SU-DHL-6 (cell line): ENCODE data around the gene MEX3D.

Experiments used
- H2AFZ ChIP-seq: fragments of 200-600 bp; sonication (generic); 2 replicates; pipeline ENCODE4 v1.6.1; 2014; ENCODE audit warnings: low read depth, mild to moderate bottlenecking, moderate library complexity, mixed read lengths, antibody characterized with exemption, low read length; ENCODE audit not compliant: severe bottlenecking
- H3F3A ChIP-seq: fragments of 200-600 bp; shearing (Covaris generic); 2 replicates; pipeline ENCODE4 v1.6.0; 2016; ENCODE audit warnings: antibody characterized with exemption, mild to moderate bottlenecking; ENCODE audit not compliant: insufficient read depth
- H3K27ac ChIP-seq: fragments of 200-600 bp; sonication (generic); 2 replicates; pipeline ENCODE4 v1.5.1; 2016; ENCODE audit warnings: low read depth, mild to moderate bottlenecking, low read length, moderate library complexity, mixed read lengths
- H3K27me3 ChIP-seq: fragments of 200-600 bp; sonication (generic), shearing (Covaris generic); 2 replicates; pipeline ENCODE4 v1.6.0; 2014; ENCODE audit warnings: mild to moderate bottlenecking, low read length
- H3K36me3 ChIP-seq: fragments of 200-600 bp; sonication (generic); 2 replicates; pipeline ENCODE4 v1.6.1; 2014; ENCODE audit warnings: mild to moderate bottlenecking, low read length, mixed read lengths
- H3K4me2 ChIP-seq: fragments of 300-600, 200-600 bp; shearing (Covaris generic), sonication (generic); 2 replicates; pipeline ENCODE4 v1.6.0; 2014; ENCODE audit warnings: low read length, low read depth, mild to moderate bottlenecking; ENCODE audit not compliant: poor library complexity, severe bottlenecking
- H3K4me3 ChIP-seq: fragments of 200-600 bp; sonication (generic); 2 replicates; pipeline ENCODE4 v1.5.1; 2014; ENCODE audit warnings: antibody characterized with exemption, low read length, mild to moderate bottlenecking, mixed read lengths; ENCODE audit not compliant: insufficient read depth, poor library complexity, severe bottlenecking
- H3K79me2 ChIP-seq: fragments of 200-600 bp; sonication (generic); 2 replicates; pipeline ENCODE4 v1.6.1; 2014; ENCODE audit warnings: mild to moderate bottlenecking, low read length, moderate library complexity; ENCODE audit not compliant: insufficient read depth
- H3K9ac ChIP-seq: fragments of 200-600 bp; sonication (generic); 2 replicates; pipeline ENCODE4 v1.7.0; 2014; ENCODE audit warnings: mild to moderate bottlenecking, low read length
- H3K9me2 ChIP-seq: fragments of 200-600 bp; sonication (generic); replicated peaks from 2 replicates; pipeline ENCODE4 v1.6.1; 2014; ENCODE audit warnings: low read length; ENCODE audit not compliant: insufficient read depth
- H3K9me3 ChIP-seq: fragments of 200-600 bp; sonication (generic); 2 replicates; pipeline ENCODE4 v1.6.1; 2014; ENCODE audit warnings: low read length, mixed read lengths; ENCODE audit not compliant: insufficient read depth
- H4K20me1 ChIP-seq: fragments of 200-600 bp; sonication (generic); 2 replicates; pipeline ENCODE4 v1.6.1; 2014; ENCODE audit warnings: low read depth, mild to moderate bottlenecking, antibody characterized with exemption, low read length, moderate library complexity, mixed read lengths
- CTCF ChIP-seq: fragments of 200-600 bp; sonication (generic); IDR thresholded peaks from one replicate; pipeline ENCODE4 v1.5.1; 2017; ENCODE audit warnings: antibody characterized with exemption, mild to moderate bottlenecking, low read length, moderate library complexity; ENCODE audit not compliant: insufficient read depth, poor library complexity, severe bottlenecking
- EZH2phosphoT487 ChIP-seq: fragments of 200-600 bp; sonication (generic), shearing (Covaris generic); conservative IDR thresholded peaks from 2 replicates; pipeline ENCODE4 v1.6.1; 2018; ENCODE audit warnings: mild to moderate bottlenecking, antibody characterized with exemption, low read length, moderate library complexity, mixed read lengths

Gene MEX3D

GRCh38 chr19:1505991-1506881, 61.9 kb downstream of the MEX3D start:
- Histone ChIP-seq H3K4me3 (no peak overlapping the region), H3K36me3 (no peaks in the 10 kb centered on the region), H3K9me3 (no peaks in the 10 kb centered on the region), H3K27me3 (no peaks in the 10 kb centered on the region), H3K79me2 (no peaks in the 10 kb centered on the region), H3K4me2 (no peak overlapping the region), H3K27ac (no peak overlapping the region), H2AFZ (no peak overlapping the region), H3K9ac (no peak overlapping the region), H4K20me1 (no peaks in the 10 kb centered on the region), H3F3A (no peaks in the 10 kb centered on the region), H3K9me2 (no peaks in the 10 kb centered on the region)
- no peak for TF ChIP-seq EZH2phosphoT487
- TF ChIP-seq CTCF, result no peak

GRCh38 chr19:1505012-1505411, 63.1 kb downstream of the MEX3D start:
- H3F3A ChIP-seq, result no peaks in the 10 kb centered on the region
- H3K27me3 ChIP-seq, result no peaks in the 10 kb centered on the region
- no peaks in the 10 kb centered on the region for H3K9me3 ChIP-seq
- no peaks in the 10 kb centered on the region for H3K79me2 ChIP-seq
- H4K20me1 ChIP-seq, result no peaks in the 10 kb centered on the region
- H3K27ac ChIP-seq, result no peak overlapping the region
- no peak overlapping the region for H3K4me3 ChIP-seq
- no peaks in the 10 kb centered on the region for H3K36me3 ChIP-seq
- no peaks in the 10 kb centered on the region for H3K9me2 ChIP-seq
- no peak overlapping the region for H3K4me2 ChIP-seq
- no peak overlapping the region for H3K9ac ChIP-seq
- no peak overlapping the region for H2AFZ ChIP-seq
- no peak for TF ChIP-seq EZH2phosphoT487
- no peak for TF ChIP-seq CTCF
